ENCODE data around the gene FBXO27. TPM values are rescaled to one million over a fixed set of nuclear protein-coding genes. Genes with fewer than 3 reads are reported as not detected.

FBXO27 gene
- polyA plus RNA-seq, 2 donors = 10.4 to 20.1 TPM

DNA sequence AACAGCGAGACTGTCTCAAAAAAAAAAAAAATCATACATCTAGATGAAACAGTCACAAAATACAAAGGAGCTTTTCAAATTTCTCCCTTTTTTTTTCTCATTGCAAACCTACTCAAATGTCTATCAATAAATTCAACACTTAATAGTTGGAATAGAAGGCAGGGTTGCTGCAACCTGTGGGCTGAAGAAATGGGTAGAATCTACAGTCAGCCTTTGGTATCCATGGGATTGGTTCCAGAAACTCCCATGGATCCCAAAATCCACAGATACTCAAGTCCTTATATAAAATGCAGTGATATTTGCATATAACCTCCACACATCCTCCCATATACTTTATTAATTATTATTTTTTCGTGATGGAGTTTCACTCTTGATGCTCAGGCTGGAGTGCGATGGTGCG lies 14.7 kb downstream of the FBXO27 start:
- H3K9me3 ChIP-seq (ENCODE audit: control insufficient read depth in 2 of 2, insufficient read depth in 1 of 2, low read depth in 1 of 2, low read length in 1 of 2) = no peaks in the 10 kb centered on the region
- no peak overlapping the region for H3K27ac ChIP-seq (ENCODE audit: low read depth in 2 of 2, low read length in 1 of 2)
- H3K4me3 ChIP-seq (ENCODE audit: low read depth in 1 of 2, low read length in 2 of 2) = no peak overlapping the region
- H3K4me1 ChIP-seq (ENCODE audit: control insufficient read depth in 2 of 2, insufficient read depth in 2 of 2, low read length in 1 of 2) = peaks cover 0 to 4% of the 10 kb centered on the region in 2 donors
- H3K36me3 ChIP-seq (ENCODE audit: control insufficient read depth in 2 of 2, insufficient read depth in 2 of 2, low read length in 1 of 2) = no peaks in the 10 kb centered on the region
- WGBS, 2 donors = 84 to 91% methylated on average over 4 of the region's 4 CpGs
- no peaks in the 10 kb centered on the region for H3K27me3 ChIP-seq (ENCODE audit: control insufficient read depth in 1 of 2, insufficient read depth in 2 of 2, low read length in 2 of 2)

DNA sequence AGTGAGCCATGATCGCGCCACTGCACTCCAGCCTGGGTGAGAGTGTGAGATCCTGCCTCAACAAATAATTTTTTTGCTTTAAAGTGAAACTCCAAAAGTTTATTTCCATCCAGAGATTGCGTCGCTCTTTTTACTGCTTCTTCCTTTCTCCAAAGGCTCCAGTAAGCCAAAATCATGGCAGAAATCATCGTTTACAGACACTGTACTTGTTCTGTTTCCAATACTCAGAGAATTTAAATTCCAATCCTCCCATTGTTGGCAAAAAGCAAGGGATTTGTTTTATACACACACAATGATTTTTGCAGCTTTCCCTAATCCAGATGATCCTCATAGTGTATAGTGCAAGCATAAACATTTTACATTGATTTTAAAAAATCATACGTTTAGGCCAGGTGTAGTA lies 15.3 kb downstream of the FBXO27 start:
- WGBS, 2 donors = 56 to 63% methylated on average over 6 of the region's 6 CpGs
- H3K4me3 ChIP-seq (ENCODE audit: low read depth in 1 of 2, low read length in 2 of 2) = no peak overlapping the region
- no peak overlapping the region for H3K27ac ChIP-seq (ENCODE audit: low read depth in 2 of 2, low read length in 1 of 2)
- H3K4me1 ChIP-seq (ENCODE audit: control insufficient read depth in 2 of 2, insufficient read depth in 2 of 2, low read length in 1 of 2) = peaks cover 0 to 4% of the 10 kb centered on the region in 2 donors
- H3K27me3 ChIP-seq (ENCODE audit: control insufficient read depth in 1 of 2, insufficient read depth in 2 of 2, low read length in 2 of 2) = no peaks in the 10 kb centered on the region
- no peaks in the 10 kb centered on the region for H3K9me3 ChIP-seq (ENCODE audit: control insufficient read depth in 2 of 2, insufficient read depth in 1 of 2, low read depth in 1 of 2, low read length in 1 of 2)
- no peaks in the 10 kb centered on the region for H3K36me3 ChIP-seq (ENCODE audit: control insufficient read depth in 2 of 2, insufficient read depth in 2 of 2, low read length in 1 of 2)

DNA sequence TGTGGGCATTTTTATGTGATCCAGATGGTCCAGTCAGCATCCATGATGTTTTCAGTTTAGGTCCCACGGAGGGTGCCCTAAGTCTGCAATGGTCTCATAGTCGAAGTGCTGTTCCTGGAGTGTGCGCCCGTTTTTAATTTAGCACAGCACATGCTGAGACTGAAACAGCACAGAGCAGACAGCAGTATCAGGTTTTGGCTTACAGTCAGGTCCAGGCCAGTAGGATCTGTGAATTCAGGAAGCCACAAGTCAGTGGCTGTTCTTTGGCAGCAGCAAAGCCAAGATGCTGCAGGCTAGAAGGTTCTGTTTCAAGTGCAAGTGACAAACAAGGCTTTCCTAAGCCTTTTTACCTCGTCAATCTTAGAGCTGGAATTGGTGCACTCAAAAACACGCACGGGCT lies 18.3 kb downstream of the FBXO27 start:
- Histone ChIP-seq H3K9me3 (ENCODE audit: control insufficient read depth in 2 of 2, insufficient read depth in 1 of 2, low read depth in 1 of 2, low read length in 1 of 2) (no peaks in the 10 kb centered on the region), H3K27ac (ENCODE audit: low read depth in 2 of 2, low read length in 1 of 2) (no peak overlapping the region), H3K4me3 (ENCODE audit: low read depth in 1 of 2, low read length in 2 of 2) (no peak overlapping the region), H3K36me3 (ENCODE audit: control insufficient read depth in 2 of 2, insufficient read depth in 2 of 2, low read length in 1 of 2) (no peaks in the 10 kb centered on the region), H3K27me3 (ENCODE audit: control insufficient read depth in 1 of 2, insufficient read depth in 2 of 2, low read length in 2 of 2) (no peaks in the 10 kb centered on the region), H3K4me1 (ENCODE audit: control insufficient read depth in 2 of 2, insufficient read depth in 2 of 2, low read length in 1 of 2) (peaks cover 0 to 4% of the 10 kb centered on the region in 2 donors)
- WGBS, 2 donors = 39 to 66% methylated on average over 7 of the region's 7 CpGs

DNA sequence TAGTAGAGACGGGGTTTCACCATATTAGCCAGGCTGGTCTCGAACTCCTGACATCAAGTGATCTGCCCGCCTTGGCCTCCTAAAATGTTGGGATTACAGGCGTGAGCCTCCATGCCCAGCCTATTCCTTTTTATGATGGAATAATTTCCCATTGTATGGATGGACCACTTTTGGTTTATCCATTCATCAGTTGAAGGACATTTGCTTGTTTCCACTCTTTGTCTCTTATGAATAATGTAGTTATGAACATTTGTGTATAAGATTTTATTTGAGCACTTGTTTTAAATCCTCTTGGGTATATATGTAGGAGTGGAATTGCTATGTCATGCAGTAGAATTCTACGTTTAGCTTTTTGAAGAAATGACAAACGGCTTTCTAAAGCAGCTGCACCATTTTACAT lies 23.3 kb downstream of the FBXO27 start:
- Histone ChIP-seq H3K9me3 (ENCODE audit: control insufficient read depth in 2 of 2, insufficient read depth in 1 of 2, low read depth in 1 of 2, low read length in 1 of 2) (no peaks in the 10 kb centered on the region), H3K27me3 (ENCODE audit: control insufficient read depth in 1 of 2, insufficient read depth in 2 of 2, low read length in 2 of 2) (no peaks in the 10 kb centered on the region), H3K4me3 (ENCODE audit: low read depth in 1 of 2, low read length in 2 of 2) (no peak overlapping the region), H3K4me1 (ENCODE audit: control insufficient read depth in 2 of 2, insufficient read depth in 2 of 2, low read length in 1 of 2) (peaks cover 0 to 1% of the 10 kb centered on the region in 2 donors), H3K36me3 (ENCODE audit: control insufficient read depth in 2 of 2, insufficient read depth in 2 of 2, low read length in 1 of 2) (no peaks in the 10 kb centered on the region), H3K27ac (ENCODE audit: low read depth in 2 of 2, low read length in 1 of 2) (no peak overlapping the region)
- WGBS, 2 donors = 84 to 90% methylated on average over 6 of the region's 6 CpGs

DNA sequence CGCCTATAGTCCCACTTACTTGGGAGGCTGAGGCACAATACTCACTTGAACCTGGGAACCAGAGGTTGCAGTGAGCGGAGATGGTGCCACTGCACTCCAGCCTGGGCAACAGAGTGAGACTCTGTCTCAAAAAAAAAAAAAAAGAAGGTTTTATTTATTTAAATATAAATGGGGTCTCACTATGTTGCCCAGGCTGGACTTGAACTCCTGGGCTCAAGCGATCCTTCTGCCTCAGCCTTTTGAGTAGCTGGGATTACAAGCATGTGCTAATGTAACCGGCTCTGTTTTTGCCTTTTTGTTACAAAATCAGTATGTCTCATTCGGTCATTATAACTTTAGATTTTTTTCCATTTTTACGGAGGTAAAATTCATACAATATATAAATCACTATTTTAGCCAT lies 24.2 kb downstream of the FBXO27 start:
- no peak overlapping the region for H3K4me3 ChIP-seq (ENCODE audit: low read depth in 1 of 2, low read length in 2 of 2)
- H3K27ac ChIP-seq (ENCODE audit: low read depth in 2 of 2, low read length in 1 of 2) = no peak overlapping the region
- H3K4me1 ChIP-seq (ENCODE audit: control insufficient read depth in 2 of 2, insufficient read depth in 2 of 2, low read length in 1 of 2) = no peaks in the 10 kb centered on the region
- no peaks in the 10 kb centered on the region for H3K27me3 ChIP-seq (ENCODE audit: control insufficient read depth in 1 of 2, insufficient read depth in 2 of 2, low read length in 2 of 2)
- H3K9me3 ChIP-seq (ENCODE audit: control insufficient read depth in 2 of 2, insufficient read depth in 1 of 2, low read depth in 1 of 2, low read length in 1 of 2) = no peaks in the 10 kb centered on the region
- no peaks in the 10 kb centered on the region for H3K36me3 ChIP-seq (ENCODE audit: control insufficient read depth in 2 of 2, insufficient read depth in 2 of 2, low read length in 1 of 2)
- WGBS, 2 donors = 95 to 96% methylated on average over 6 of the region's 6 CpGs

DNA sequence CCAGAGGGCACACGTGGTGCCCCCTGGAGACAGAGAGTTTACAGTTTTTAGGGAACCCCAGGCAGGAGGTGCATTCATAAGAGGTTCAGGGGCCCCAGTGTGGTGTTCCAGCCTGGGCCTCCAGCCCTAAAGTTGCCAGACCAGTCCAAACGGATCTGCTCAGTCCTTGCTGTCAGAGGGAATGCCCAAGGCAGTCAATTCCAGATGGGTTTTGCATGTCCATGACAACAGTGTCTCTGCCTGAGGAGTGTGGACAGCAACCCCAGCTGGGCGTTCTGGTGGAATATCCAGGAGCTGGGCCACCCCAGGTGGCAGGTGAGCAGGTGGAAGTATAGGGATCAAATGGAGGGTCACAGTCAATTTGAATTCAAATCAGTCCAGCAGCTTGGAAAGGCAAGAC lies 25.3 kb downstream of the FBXO27 start:
- Histone ChIP-seq H3K4me3 (ENCODE audit: low read depth in 1 of 2, low read length in 2 of 2) (no peak overlapping the region), H3K9me3 (ENCODE audit: control insufficient read depth in 2 of 2, insufficient read depth in 1 of 2, low read depth in 1 of 2, low read length in 1 of 2) (no peaks in the 10 kb centered on the region), H3K27me3 (ENCODE audit: control insufficient read depth in 1 of 2, insufficient read depth in 2 of 2, low read length in 2 of 2) (no peaks in the 10 kb centered on the region), H3K36me3 (ENCODE audit: control insufficient read depth in 2 of 2, insufficient read depth in 2 of 2, low read length in 1 of 2) (no peaks in the 10 kb centered on the region), H3K4me1 (ENCODE audit: control insufficient read depth in 2 of 2, insufficient read depth in 2 of 2, low read length in 1 of 2) (no peaks in the 10 kb centered on the region), H3K27ac (ENCODE audit: low read depth in 2 of 2, low read length in 1 of 2) (no peak overlapping the region)
- WGBS, 2 donors = 23 to 31% methylated on average over 3 of the region's 3 CpGs

DNA sequence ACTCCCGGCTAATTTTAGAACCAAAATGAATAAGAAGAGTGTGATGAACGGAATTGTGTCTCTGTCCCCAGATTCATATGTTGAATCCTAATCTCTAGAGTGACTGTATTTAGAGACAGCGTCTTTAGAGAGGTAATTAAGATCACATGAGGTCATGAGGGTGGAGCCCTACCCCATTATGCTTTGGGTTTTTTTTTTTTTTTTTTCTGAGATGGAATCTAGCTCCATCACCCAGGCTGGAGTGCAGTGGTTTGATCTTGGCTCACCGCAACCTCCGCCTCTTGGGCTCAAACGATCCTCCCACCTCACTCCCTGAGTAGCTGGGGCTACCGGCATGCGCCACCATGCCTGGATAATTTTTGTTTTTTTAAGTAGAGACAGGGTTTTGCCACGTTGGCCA lies 27.9 kb downstream of the FBXO27 start:
- Histone ChIP-seq H3K4me1 (ENCODE audit: control insufficient read depth in 2 of 2, insufficient read depth in 2 of 2, low read length in 1 of 2) (no peaks in the 10 kb centered on the region), H3K27me3 (ENCODE audit: control insufficient read depth in 1 of 2, insufficient read depth in 2 of 2, low read length in 2 of 2) (no peaks in the 10 kb centered on the region), H3K4me3 (ENCODE audit: low read depth in 1 of 2, low read length in 2 of 2) (no peak overlapping the region), H3K27ac (ENCODE audit: low read depth in 2 of 2, low read length in 1 of 2) (no peak overlapping the region), H3K9me3 (ENCODE audit: control insufficient read depth in 2 of 2, insufficient read depth in 1 of 2, low read depth in 1 of 2, low read length in 1 of 2) (no peaks in the 10 kb centered on the region), H3K36me3 (ENCODE audit: control insufficient read depth in 2 of 2, insufficient read depth in 2 of 2, low read length in 1 of 2) (no peaks in the 10 kb centered on the region)
- WGBS, 2 donors = 74 to 76% methylated on average over 9 of the region's 9 CpGs

DNA sequence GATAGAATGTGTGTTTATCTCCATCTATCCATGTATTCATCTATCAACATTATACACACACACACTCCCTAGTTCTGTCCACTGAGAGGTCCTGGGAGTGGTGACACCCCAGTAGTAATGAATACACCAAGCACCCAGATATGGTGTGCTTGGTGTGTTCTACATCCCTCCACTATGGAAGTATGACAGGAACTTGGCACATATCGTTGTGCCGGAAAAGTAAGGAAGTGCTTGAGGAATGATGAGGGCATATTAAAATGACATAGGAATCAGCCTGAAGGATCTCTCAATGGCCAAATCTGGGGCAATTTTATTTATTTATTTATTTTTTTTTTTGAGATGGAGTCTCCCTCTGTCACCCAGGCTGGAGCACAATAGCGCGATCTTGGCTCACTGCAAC lies 28.6 kb downstream of the FBXO27 start:
- Histone ChIP-seq H3K27me3 (ENCODE audit: control insufficient read depth in 1 of 2, insufficient read depth in 2 of 2, low read length in 2 of 2) (no peaks in the 10 kb centered on the region), H3K4me1 (ENCODE audit: control insufficient read depth in 2 of 2, insufficient read depth in 2 of 2, low read length in 1 of 2) (no peaks in the 10 kb centered on the region), H3K36me3 (ENCODE audit: control insufficient read depth in 2 of 2, insufficient read depth in 2 of 2, low read length in 1 of 2) (no peaks in the 10 kb centered on the region), H3K9me3 (ENCODE audit: control insufficient read depth in 2 of 2, insufficient read depth in 1 of 2, low read depth in 1 of 2, low read length in 1 of 2) (no peaks in the 10 kb centered on the region), H3K4me3 (ENCODE audit: low read depth in 1 of 2, low read length in 2 of 2) (no peak overlapping the region), H3K27ac (ENCODE audit: low read depth in 2 of 2, low read length in 1 of 2) (no peak overlapping the region)
- WGBS, 2 donors = 82 to 90% methylated on average over 4 of the region's 4 CpGs

DNA sequence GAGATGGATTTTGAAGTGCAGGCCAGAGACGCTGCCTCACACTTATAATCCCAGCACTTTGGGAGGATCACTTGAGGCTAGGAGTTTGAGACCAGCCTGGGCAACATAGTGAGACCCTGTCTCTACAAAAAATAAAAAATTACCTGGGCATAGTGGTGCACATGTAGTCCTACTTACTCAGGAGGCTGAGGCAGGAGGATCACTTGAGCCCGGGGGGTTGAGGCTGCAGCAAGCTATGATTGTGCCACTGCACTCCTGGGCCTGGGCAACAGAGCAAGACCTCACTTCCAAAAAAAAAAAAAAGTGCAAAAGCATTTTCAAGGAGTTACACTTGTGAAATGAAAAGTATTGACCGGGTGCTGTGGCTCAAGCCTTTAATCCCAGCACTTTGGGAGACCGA lies 29.2 kb downstream of the FBXO27 start:
- Histone ChIP-seq H3K4me1 (ENCODE audit: control insufficient read depth in 2 of 2, insufficient read depth in 2 of 2, low read length in 1 of 2) (no peaks in the 10 kb centered on the region), H3K36me3 (ENCODE audit: control insufficient read depth in 2 of 2, insufficient read depth in 2 of 2, low read length in 1 of 2) (no peaks in the 10 kb centered on the region), H3K27me3 (ENCODE audit: control insufficient read depth in 1 of 2, insufficient read depth in 2 of 2, low read length in 2 of 2) (no peaks in the 10 kb centered on the region), H3K9me3 (ENCODE audit: control insufficient read depth in 2 of 2, insufficient read depth in 1 of 2, low read depth in 1 of 2, low read length in 1 of 2) (no peaks in the 10 kb centered on the region), H3K4me3 (ENCODE audit: low read depth in 1 of 2, low read length in 2 of 2) (no peak overlapping the region), H3K27ac (ENCODE audit: low read depth in 2 of 2, low read length in 1 of 2) (no peak overlapping the region)
- WGBS, 2 donors = 76 to 78% methylated on average over 4 of the region's 4 CpGs

DNA sequence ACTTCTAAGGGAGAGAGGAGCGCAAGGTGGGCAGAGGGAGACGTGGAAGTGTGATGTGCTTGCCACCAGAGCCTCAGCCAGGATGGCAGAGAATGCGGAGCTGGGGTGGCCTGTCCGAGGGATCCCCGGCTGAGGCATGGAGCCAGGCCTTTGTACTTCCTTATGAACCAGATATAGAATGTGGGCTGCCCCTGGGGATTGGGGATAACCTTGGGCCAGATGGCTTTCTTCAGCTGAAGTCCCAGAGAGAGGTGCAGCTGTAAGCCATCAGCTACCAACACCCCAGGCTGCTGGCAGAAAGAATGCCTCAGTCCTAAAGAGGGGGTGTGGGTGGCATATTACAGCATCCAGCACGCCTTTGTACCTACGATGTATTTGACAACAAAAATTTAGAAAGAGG lies 31.3 kb downstream of the FBXO27 start:
- H3K36me3 ChIP-seq (ENCODE audit: control insufficient read depth in 2 of 2, insufficient read depth in 2 of 2, low read length in 1 of 2) = no peaks in the 10 kb centered on the region
- no peak overlapping the region for H3K4me3 ChIP-seq (ENCODE audit: low read depth in 1 of 2, low read length in 2 of 2)
- H3K27me3 ChIP-seq (ENCODE audit: control insufficient read depth in 1 of 2, insufficient read depth in 2 of 2, low read length in 2 of 2) = no peaks in the 10 kb centered on the region
- H3K4me1 ChIP-seq (ENCODE audit: control insufficient read depth in 2 of 2, insufficient read depth in 2 of 2, low read length in 1 of 2) = no peaks in the 10 kb centered on the region
- H3K9me3 ChIP-seq (ENCODE audit: control insufficient read depth in 2 of 2, insufficient read depth in 1 of 2, low read depth in 1 of 2, low read length in 1 of 2) = no peaks in the 10 kb centered on the region
- WGBS, 2 donors = 58 to 70% methylated on average over 7 of the region's 7 CpGs
- H3K27ac ChIP-seq (ENCODE audit: low read depth in 2 of 2, low read length in 1 of 2) = no peak overlapping the region
